ENCODE data around the gene SP5. TPM values are rescaled to one million over a fixed set of nuclear protein-coding genes. Genes with fewer than 3 reads are reported as not detected.
A peak's percentile ranks its signal among the peaks of the same experiment; 100 is the strongest.

Gene SP5
- total and polyA plus RNA-seq, 9 of the 15 experiments (the other 6 are each of a cell fraction or from before 2014, with no cell fraction given) = 0.03 to 1.7 (median 0.16) TPM; not detected in 1

DNA sequence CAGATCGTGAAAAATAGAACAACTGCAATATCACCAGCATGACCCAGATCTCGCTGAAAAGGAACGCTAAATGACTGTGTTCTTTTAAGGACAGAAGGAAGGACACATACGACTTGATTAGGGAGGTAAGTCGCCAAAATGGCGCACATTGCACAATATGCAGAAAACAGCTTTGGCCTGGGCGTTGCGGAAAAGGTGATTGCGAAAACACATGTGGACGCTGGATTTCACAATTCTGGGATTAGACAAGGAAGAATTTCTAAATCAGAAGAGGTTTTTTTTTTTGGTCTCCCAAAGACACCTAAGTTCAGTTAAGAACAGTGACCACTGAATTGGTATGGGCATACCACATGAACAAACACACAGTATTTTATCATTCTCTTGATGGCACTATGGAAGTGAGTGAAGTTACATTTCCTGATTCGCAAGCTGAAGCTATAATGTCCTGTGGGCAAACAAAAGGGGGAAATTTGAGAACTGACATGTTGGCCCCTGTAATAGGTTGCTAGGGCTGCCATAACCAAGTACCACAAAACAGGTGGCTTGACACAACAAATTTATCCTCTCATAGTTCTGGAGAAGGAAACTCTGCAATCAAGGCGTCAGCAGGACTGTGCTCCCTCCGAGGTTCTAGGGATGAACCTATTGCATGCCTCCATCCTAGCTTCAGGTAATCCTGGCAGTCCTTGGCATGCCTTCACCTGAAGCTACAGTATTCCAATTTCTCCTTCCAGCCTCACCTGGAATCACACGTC lies 29.3 kb downstream of the SP5 start (continued):
- no peak for TF ChIP-seq ZNF76 (CRISPR knock-in tag; IDR thresholded peaks at IDR 0.05; ENCODE audit: borderline replicate concordance)
- TF ChIP-seq SMARCA5 (IDR thresholded peaks at IDR 0.05) = peak; percentile 10; the same call in 1 of the 2 replicates
- no peak for TF ChIP-seq ERF (CRISPR knock-in tag; IDR thresholded peaks at IDR 0.05)
- TF ChIP-seq, protein P1, sequence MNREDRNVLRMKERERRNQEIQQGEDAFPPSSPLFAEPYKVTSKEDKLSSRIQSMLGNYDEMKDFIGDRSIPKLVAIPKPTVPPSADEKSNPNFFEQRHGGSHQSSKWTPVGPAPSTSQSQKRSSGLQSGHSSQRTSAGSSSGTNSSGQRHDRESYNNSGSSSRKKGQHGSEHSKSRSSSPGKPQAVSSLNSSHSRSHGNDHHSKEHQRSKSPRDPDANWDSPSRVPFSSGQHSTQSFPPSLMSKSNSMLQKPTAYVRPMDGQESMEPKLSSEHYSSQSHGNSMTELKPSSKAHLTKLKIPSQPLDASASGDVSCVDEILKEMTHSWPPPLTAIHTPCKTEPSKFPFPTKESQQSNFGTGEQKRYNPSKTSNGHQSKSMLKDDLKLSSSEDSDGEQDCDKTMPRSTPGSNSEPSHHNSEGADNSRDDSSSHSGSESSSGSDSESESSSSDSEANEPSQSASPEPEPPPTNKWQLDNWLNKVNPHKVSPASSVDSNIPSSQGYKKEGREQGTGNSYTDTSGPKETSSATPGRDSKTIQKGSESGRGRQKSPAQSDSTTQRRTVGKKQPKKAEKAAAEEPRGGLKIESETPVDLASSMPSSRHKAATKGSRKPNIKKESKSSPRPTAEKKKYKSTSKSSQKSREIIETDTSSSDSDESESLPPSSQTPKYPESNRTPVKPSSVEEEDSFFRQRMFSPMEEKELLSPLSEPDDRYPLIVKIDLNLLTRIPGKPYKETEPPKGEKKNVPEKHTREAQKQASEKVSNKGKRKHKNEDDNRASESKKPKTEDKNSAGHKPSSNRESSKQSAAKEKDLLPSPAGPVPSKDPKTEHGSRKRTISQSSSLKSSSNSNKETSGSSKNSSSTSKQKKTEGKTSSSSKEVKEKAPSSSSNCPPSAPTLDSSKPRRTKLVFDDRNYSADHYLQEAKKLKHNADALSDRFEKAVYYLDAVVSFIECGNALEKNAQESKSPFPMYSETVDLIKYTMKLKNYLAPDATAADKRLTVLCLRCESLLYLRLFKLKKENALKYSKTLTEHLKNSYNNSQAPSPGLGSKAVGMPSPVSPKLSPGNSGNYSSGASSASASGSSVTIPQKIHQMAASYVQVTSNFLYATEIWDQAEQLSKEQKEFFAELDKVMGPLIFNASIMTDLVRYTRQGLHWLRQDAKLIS (CRISPR knock-in tag; IDR thresholded peaks at IDR 0.05) = 0 out of 2 replicates have a peak, but pooled peaks have one; percentile 8
- no peak for TF ChIP-seq FOS (IDR thresholded peaks at IDR 0.05; ENCODE audit: extremely low read depth, insufficient read length)
- TF ChIP-seq, protein P2, sequence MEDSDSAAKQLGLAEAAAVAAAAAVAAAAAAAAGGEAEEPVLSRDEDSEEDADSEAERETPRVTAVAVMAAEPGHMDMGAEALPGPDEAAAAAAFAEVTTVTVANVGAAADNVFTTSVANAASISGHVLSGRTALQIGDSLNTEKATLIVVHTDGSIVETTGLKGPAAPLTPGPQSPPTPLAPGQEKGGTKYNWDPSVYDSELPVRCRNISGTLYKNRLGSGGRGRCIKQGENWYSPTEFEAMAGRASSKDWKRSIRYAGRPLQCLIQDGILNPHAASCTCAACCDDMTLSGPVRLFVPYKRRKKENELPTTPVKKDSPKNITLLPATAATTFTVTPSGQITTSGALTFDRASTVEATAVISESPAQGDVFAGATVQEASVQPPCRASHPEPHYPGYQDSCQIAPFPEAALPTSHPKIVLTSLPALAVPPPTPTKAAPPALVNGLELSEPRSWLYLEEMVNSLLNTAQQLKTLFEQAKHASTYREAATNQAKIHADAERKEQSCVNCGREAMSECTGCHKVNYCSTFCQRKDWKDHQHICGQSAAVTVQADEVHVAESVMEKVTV (CRISPR knock-in tag; IDR thresholded peaks at IDR 0.05) = no peak
- TF ChIP-seq, protein P3, sequence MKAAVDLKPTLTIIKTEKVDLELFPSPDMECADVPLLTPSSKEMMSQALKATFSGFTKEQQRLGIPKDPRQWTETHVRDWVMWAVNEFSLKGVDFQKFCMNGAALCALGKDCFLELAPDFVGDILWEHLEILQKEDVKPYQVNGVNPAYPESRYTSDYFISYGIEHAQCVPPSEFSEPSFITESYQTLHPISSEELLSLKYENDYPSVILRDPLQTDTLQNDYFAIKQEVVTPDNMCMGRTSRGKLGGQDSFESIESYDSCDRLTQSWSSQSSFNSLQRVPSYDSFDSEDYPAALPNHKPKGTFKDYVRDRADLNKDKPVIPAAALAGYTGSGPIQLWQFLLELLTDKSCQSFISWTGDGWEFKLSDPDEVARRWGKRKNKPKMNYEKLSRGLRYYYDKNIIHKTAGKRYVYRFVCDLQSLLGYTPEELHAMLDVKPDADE (conservative IDR thresholded peaks at IDR 0.05; ENCODE audit: control insufficient read depth, low read depth, low read length) = no peak
- 0 out of 2 replicates have a peak, but pooled peaks have one; percentile 56 for TF ChIP-seq EHMT2 (IDR thresholded peaks at IDR 0.05)
- no peak for TF ChIP-seq CCNT2 (IDR thresholded peaks at IDR 0.05; ENCODE audit: borderline replicate concordance, extremely low read depth, insufficient read length, low read depth, low read length)
- TF ChIP-seq ZFP1 (CRISPR knock-in tag; IDR thresholded peaks at IDR 0.05) = no peak
- peak; percentile 2; the same call in 1 of the 2 replicates for TF ChIP-seq KLF13 (tag; IDR thresholded peaks at IDR 0.05; ENCODE audit: borderline replicate concordance, low read depth)
- TF ChIP-seq NCOA1 (IDR thresholded peaks at IDR 0.05; ENCODE audit: low read depth) = no peak
- peak; percentile 51 for TF ChIP-seq SMARCA4 (IDR thresholded peaks at IDR 0.05)
